Activated CD4-positive, alpha-beta T cell treated with anti-CD3 and anti-CD28 coated beads, Interleukin-2, amount 10 ng/mL, durations not matched to agents 24 days and 14 days (primary cell): ENCODE results near the gene IL33. TPM values are rescaled to one million over a fixed set of nuclear protein-coding genes. Genes with fewer than 3 reads are reported as not detected.

Experiments used
- DNase-seq: peaks from one replicate; pipeline ENCODE4 v3.0.0; 2022
- H3K27ac Mint-ChIP-seq: one replicate; pipeline ENCODE4 v1.8.0; 2022; ENCODE audit warnings: mild to moderate bottlenecking, mixed read lengths
- H3K27me3 Mint-ChIP-seq: one replicate; pipeline ENCODE4 v1.8.0; 2022; ENCODE audit warnings: mixed read lengths
- H3K36me3 Mint-ChIP-seq: one replicate; pipeline ENCODE4 v1.8.0; 2022; ENCODE audit warnings: low read depth, mild to moderate bottlenecking, mixed read lengths
- H3K4me1 Mint-ChIP-seq: one replicate; pipeline ENCODE4 v1.8.0; 2021; ENCODE audit warnings: mixed read lengths
- H3K4me3 Mint-ChIP-seq: one replicate; pipeline ENCODE4 v1.8.0; 2022; ENCODE audit warnings: mild to moderate bottlenecking, moderate library complexity, mixed read lengths
- H3K9me3 Mint-ChIP-seq: one replicate; pipeline ENCODE4 v1.8.0; 2021; ENCODE audit warnings: mixed read lengths
- intact Hi-C: fragments of 100-400 bp; cut with micrococcal nuclease; formaldehyde crosslinking; loops from one replicate; pipeline ENCODE4 v1.15.1; 2023
- total RNA-seq: library from RNA; stranded (reverse); gene quantifications from 2 replicates; pipeline ENCODE4 v1.2.3, GENCODE V29; 2022

The IL33 gene
- total RNA-seq, 1 donor from 2014 or later = not detected

- Mint-ChIP-seq H3K27me3 (peaks cover 11% of the 10 kb centered on the region), H3K36me3 (no peaks in the 10 kb centered on the region), H3K4me3 (no peak overlapping the region), H3K4me1 (no peaks in the 10 kb centered on the region), H3K9me3 (no peaks in the 10 kb centered on the region), H3K27ac (no peak overlapping the region)
- DNase-seq = no peak
- intact Hi-C loops = no loop called here
Measured at GRCh38 chr9:6229186-6229585, 13.6 kb downstream of the IL33 start.

GRCh38 chr9:6229619-6230018 lies 14.0 kb downstream of the IL33 start:
- Mint-ChIP-seq H3K27ac (no peak overlapping the region), H3K9me3 (no peaks in the 10 kb centered on the region), H3K4me3 (no peak overlapping the region), H3K4me1 (no peaks in the 10 kb centered on the region), H3K27me3 (peaks cover 11% of the 10 kb centered on the region), H3K36me3 (no peaks in the 10 kb centered on the region)
- intact Hi-C loops = no loop called here
- no peak for DNase-seq

- intact Hi-C loops = no loop called here
- DNase-seq = no peak
- no peaks in the 10 kb centered on the region for H3K4me1 Mint-ChIP-seq
Measured at GRCh38 chr9:6230037-6230780, 14.6 kb downstream of the IL33 start.

GRCh38 chr9:6232336-6232945 lies 16.8 kb downstream of the IL33 start:
- H3K27ac Mint-ChIP-seq = no peak overlapping the region
- no peak overlapping the region for H3K4me3 Mint-ChIP-seq
- DNase-seq = no peak
- H3K4me1 Mint-ChIP-seq = no peaks in the 10 kb centered on the region
- intact Hi-C loops = no loop called here
- H3K27me3 Mint-ChIP-seq = peaks cover 2% of the 10 kb centered on the region
- H3K9me3 Mint-ChIP-seq = no peaks in the 10 kb centered on the region
- H3K36me3 Mint-ChIP-seq = no peaks in the 10 kb centered on the region

More at GRCh38 chr9:6230037-6230780, 14.6 kb downstream of the IL33 start:
- no peaks in the 10 kb centered on the region for H3K9me3 Mint-ChIP-seq
- H3K36me3 Mint-ChIP-seq = no peaks in the 10 kb centered on the region
- H3K27ac Mint-ChIP-seq = no peak overlapping the region
- H3K4me3 Mint-ChIP-seq = no peak overlapping the region
- peaks cover 7% of the 10 kb centered on the region for H3K27me3 Mint-ChIP-seq

GRCh38 chr9:6234014-6234413 lies 18.4 kb downstream of the IL33 start:
- Mint-ChIP-seq H3K4me3 (no peak overlapping the region), H3K4me1 (no peaks in the 10 kb centered on the region), H3K36me3 (no peaks in the 10 kb centered on the region), H3K27ac (no peak overlapping the region), H3K27me3 (peaks cover 2% of the 10 kb centered on the region), H3K9me3 (no peaks in the 10 kb centered on the region)
- intact Hi-C loops = no loop called here
- DNase-seq = no peak

GRCh38 chr9:6237267-6237666 lies 21.7 kb downstream of the IL33 start:
- H3K27ac Mint-ChIP-seq = no peak overlapping the region
- intact Hi-C loops = no loop called here
- H3K4me1 Mint-ChIP-seq = no peaks in the 10 kb centered on the region
- no peak overlapping the region for H3K4me3 Mint-ChIP-seq
- DNase-seq = no peak
- peaks cover 8% of the 10 kb centered on the region for H3K27me3 Mint-ChIP-seq
- no peaks in the 10 kb centered on the region for H3K36me3 Mint-ChIP-seq
- H3K9me3 Mint-ChIP-seq = no peaks in the 10 kb centered on the region

GRCh38 chr9:6239048-6239461 lies 23.4 kb downstream of the IL33 start:
- Mint-ChIP-seq H3K4me3 (no peak overlapping the region), H3K27me3 (peaks cover 10% of the 10 kb centered on the region), H3K36me3 (no peaks in the 10 kb centered on the region), H3K4me1 (no peaks in the 10 kb centered on the region), H3K27ac (no peak overlapping the region), H3K9me3 (no peaks in the 10 kb centered on the region)
- intact Hi-C loops = no loop called here
- no peak for DNase-seq

GRCh38 chr9:6239694-6240093 lies 24.1 kb downstream of the IL33 start:
- Mint-ChIP-seq H3K9me3 (no peaks in the 10 kb centered on the region), H3K27me3 (peaks cover 10% of the 10 kb centered on the region), H3K36me3 (no peaks in the 10 kb centered on the region), H3K4me1 (no peaks in the 10 kb centered on the region), H3K4me3 (no peak overlapping the region), H3K27ac (no peak overlapping the region)
- DNase-seq = no peak
- intact Hi-C loops = no loop called here

GRCh38 chr9:6243746-6244145 lies 28.1 kb downstream of the IL33 start:
- no peak overlapping the region for H3K27ac Mint-ChIP-seq
- H3K27me3 Mint-ChIP-seq = peaks cover 18% of the 10 kb centered on the region
- no peak for DNase-seq

GRCh38 chr9:6247266-6247665 lies 31.7 kb downstream of the IL33 start:
- Mint-ChIP-seq H3K9me3 (no peaks in the 10 kb centered on the region), H3K4me1 (no peaks in the 10 kb centered on the region), H3K27ac (no peak overlapping the region), H3K36me3 (no peaks in the 10 kb centered on the region), H3K4me3 (no peak overlapping the region), H3K27me3 (peaks cover 12% of the 10 kb centered on the region)
- intact Hi-C loops = no loop called here
- DNase-seq = no peak

More at GRCh38 chr9:6243746-6244145, 28.1 kb downstream of the IL33 start:
- Mint-ChIP-seq H3K4me1 (no peaks in the 10 kb centered on the region), H3K9me3 (no peaks in the 10 kb centered on the region), H3K4me3 (no peak overlapping the region), H3K36me3 (no peaks in the 10 kb centered on the region)
- intact Hi-C loops = no loop called here

- Mint-ChIP-seq H3K9me3 (peaks cover 6% of the 10 kb centered on the region), H3K27ac (no peak overlapping the region), H3K27me3 (peaks cover 8% of the 10 kb centered on the region), H3K4me3 (no peak overlapping the region), H3K4me1 (no peaks in the 10 kb centered on the region), H3K36me3 (no peaks in the 10 kb centered on the region)
- no peak for DNase-seq
- intact Hi-C loops = no loop called here
Measured at GRCh38 chr9:6268826-6269397, 53.3 kb downstream of the IL33 start.

- no peak for DNase-seq
- Mint-ChIP-seq H3K36me3 (no peaks in the 10 kb centered on the region), H3K9me3 (no peaks in the 10 kb centered on the region), H3K4me3 (no peak overlapping the region), H3K4me1 (no peaks in the 10 kb centered on the region), H3K27me3 (peaks cover 9% of the 10 kb centered on the region), H3K27ac (no peak overlapping the region)
- intact Hi-C loops = no loop called here
Measured at GRCh38 chr9:6270896-6271295, 55.3 kb downstream of the IL33 start.

- intact Hi-C loops = no loop called here
- Mint-ChIP-seq H3K9me3 (no peaks in the 10 kb centered on the region), H3K27ac (no peak overlapping the region), H3K36me3 (no peaks in the 10 kb centered on the region), H3K4me3 (no peak overlapping the region), H3K27me3 (peaks cover 11% of the 10 kb centered on the region), H3K4me1 (no peaks in the 10 kb centered on the region)
- no peak for DNase-seq
Measured at GRCh38 chr9:6271508-6272228, 56.1 kb downstream of the IL33 start.

GRCh38 chr9:6272229-6272598 lies 56.6 kb downstream of the IL33 start:
- DNase-seq = no peak
- H3K4me3 Mint-ChIP-seq = no peak overlapping the region
- no peaks in the 10 kb centered on the region for H3K36me3 Mint-ChIP-seq
- no peak overlapping the region for H3K27ac Mint-ChIP-seq
- peaks cover 11% of the 10 kb centered on the region for H3K27me3 Mint-ChIP-seq
- intact Hi-C loops = no loop called here
- no peaks in the 10 kb centered on the region for H3K9me3 Mint-ChIP-seq
- no peaks in the 10 kb centered on the region for H3K4me1 Mint-ChIP-seq
